ENCODE data around the gene TOP3B.
"Not testable (repeated sequence)": the region's sequence is repeated elsewhere in the genome, so short reads cannot be mapped to it uniquely, and the experiment has no call there.

The TOP3B gene

GRCh38 chr22:21919526-21920307, 62.9 kb downstream of the TOP3B start:
- no peak for DNase-seq

GRCh38 chr22:21918466-21919185, 64.0 kb downstream of the TOP3B start:
- no peak for DNase-seq

DNA sequence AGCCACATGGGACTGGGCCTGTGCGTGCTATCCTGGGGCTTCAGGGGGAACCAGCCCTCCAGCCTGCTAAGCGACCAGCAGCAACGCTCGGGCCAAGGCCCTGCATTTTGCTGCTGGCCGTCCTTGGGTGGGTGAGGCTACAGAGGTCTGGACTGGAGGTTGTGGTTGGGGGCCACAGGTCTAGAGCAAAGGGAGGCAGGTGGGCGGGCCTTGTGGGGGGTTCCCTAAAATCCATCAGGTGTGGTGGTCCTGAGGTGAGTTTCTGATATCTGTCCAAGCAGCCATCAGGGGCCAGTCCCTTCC, 64.7 kb downstream of the TOP3B start:
- DNase-seq, result no peak

- no peak for DNase-seq
These were observed 65.2 kb downstream of the TOP3B start for GRCh38 chr22:21917181-21917958.

- DNase-seq, result no peak
These were observed 66.2 kb downstream of the TOP3B start for GRCh38 chr22:21916309-21916918.

DNA sequence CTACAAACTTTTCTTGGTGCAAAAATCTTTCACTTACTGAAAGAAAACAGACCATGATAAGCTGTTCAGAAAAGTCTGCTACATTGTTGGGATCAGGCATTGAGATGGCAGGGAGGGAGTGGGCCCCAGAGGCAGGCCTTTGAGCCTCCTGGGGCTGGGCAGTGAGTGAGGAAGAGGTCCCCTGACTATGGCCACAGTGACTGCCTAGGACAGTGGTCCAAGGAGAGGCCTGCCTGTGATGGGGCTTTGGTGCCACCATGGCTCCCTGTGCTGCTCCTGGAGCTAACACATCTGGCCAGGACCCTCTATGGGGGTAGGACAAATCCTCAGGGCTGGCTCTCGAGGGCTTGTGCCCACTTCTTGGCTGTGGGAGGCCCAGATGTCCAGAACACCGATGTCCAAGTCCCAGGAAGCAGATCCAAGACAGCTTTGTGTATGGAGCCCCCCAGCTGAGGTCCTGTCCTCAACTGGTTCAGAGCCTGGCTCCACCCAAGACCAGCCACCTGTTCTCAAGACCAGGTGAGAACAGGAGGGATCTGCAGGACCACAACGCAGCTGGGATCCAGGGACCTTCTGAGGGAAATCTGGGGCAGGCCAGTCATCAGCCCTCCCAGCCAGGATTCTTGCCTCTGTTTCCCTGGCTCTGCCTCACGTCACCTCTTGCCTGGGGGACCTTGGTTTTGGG, 66.8 kb downstream of the TOP3B start:
- no peak for DNase-seq

DNA sequence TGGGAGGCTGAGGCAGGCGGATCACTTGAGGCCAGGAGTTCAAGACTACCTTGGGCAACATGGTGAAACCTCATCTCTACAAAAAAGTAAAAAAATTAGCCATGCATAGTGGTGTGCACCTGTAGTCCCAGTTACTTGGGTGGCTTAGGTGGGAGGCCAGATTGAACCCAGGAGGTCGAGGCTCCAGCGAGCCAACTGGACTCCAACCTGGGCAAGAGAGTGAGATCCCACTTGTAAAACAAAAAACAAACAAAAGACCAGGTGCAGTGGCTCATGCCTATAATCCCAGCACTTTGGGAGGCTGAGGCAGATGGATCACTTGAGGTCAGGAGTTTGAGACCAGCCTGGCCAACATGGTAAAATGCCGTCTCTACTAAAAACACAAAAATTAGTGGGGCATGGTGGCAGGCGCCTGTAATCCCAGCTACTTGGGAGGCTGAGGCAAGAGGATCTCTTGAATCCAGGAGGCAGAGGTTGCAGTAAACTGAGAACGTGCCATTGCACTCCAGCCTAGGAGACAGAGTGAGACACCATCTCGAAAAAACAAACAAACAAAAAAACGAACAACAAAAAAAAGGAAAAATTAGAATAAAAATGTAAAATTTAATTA, 68.4 kb downstream of the TOP3B start:
- not testable (repeated sequence) for DNase-seq

- not testable (repeated sequence) for DNase-seq
These were observed 72.2 kb downstream of the TOP3B start for GRCh38 chr22:21910367-21910766.

GRCh38 chr22:21909871-21910270, 72.7 kb downstream of the TOP3B start:
- DNase-seq, result no peak

DNA sequence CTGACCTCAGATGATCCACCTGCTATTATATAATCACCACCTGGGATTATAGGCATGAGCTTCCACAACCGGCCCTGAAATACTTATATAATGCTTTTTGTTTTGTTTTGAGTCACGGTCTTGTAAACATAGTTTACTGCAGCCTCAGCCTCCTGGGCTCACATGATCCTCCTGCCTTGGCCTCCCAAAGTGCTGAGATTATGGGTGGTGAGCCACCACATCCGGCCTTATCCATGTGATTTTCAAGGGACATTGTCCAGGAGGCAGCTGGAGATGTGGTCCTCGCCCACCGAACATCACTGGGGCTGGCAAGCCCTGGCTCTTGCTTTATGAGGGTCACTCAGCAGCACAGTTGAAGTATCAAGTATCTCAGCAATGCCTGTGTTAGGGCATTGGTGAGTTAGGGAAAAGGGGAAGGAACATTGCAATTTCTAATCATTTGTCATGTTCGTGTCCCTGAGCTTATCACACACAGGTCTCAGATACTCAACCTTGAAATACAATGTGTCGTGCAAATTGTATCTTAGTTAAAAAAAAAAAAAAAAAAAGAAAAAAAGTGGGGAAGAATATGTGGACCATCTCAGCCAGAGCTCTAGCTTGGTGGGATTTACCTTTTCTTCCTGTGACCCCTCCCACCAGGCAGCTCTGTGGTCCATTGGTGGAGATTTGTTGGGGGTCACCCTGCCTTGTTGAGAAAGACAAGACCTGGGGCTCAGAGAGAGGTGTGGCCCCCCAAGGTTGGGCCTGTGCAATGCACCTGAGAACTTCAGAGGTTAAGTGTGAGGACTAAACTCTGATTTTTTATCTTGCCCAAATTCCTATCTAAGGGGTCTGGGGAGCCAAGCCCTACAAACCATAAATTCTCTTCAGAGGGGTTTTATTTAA, 74.7 kb downstream of the TOP3B start:
- DNase-seq, result no peak
